HG02610 (cell line): ENCODE measurements around the gene SHC3.

Source experiments
- ATAC-seq: cut with Tn5 transposase; IDR thresholded peaks from one replicate; pipeline ENCODE4 v1.9.1; 2021; ENCODE audit warnings: mild to moderate bottlenecking, moderate library complexity; ENCODE audit not compliant: unreplicated experiment

The SHC3 gene

GRCh38 chr9:89029788-89030187 is 148.8 kb downstream of the SHC3 start:
- no peak for ATAC-seq

- no peak for ATAC-seq
Observed at GRCh38 chr9:89026876-89027275, 151.7 kb downstream of the SHC3 start.

GRCh38 chr9:89025553-89025952 is 153.1 kb downstream of the SHC3 start:
- no peak for ATAC-seq

- no peak for ATAC-seq
Observed at GRCh38 chr9:89024727-89025126, 153.9 kb downstream of the SHC3 start.

GRCh38 chr9:89023740-89024139 is 154.9 kb downstream of the SHC3 start:
- no peak for ATAC-seq

- ATAC-seq, result no peak
Observed at GRCh38 chr9:89022902-89023301, 155.7 kb downstream of the SHC3 start.

- no peak for ATAC-seq
Observed at GRCh38 chr9:89022001-89022759, 156.4 kb downstream of the SHC3 start.

- no peak for ATAC-seq
Observed at GRCh38 chr9:89021154-89021803, 157.3 kb downstream of the SHC3 start.

- ATAC-seq, result no peak
Observed at GRCh38 chr9:89020754-89021153, 157.9 kb downstream of the SHC3 start.

- ATAC-seq, result no peak
Observed at GRCh38 chr9:89015336-89015735, 163.3 kb downstream of the SHC3 start.

- no peak for ATAC-seq
Observed at GRCh38 chr9:89014153-89014552, 164.5 kb downstream of the SHC3 start.

- ATAC-seq, result no peak
Observed at GRCh38 chr9:89013660-89014059, 165.0 kb downstream of the SHC3 start.

GRCh38 chr9:89012294-89013042 is 166.2 kb downstream of the SHC3 start:
- no peak for ATAC-seq

- no peak for ATAC-seq
Observed at GRCh38 chr9:89011683-89012082, 166.9 kb downstream of the SHC3 start.

- ATAC-seq, result no peak
Observed at GRCh38 chr9:89010526-89011111, 168.0 kb downstream of the SHC3 start.

GRCh38 chr9:89010056-89010455 is 168.6 kb downstream of the SHC3 start:
- ATAC-seq, result no peak

GRCh38 chr9:89009546-89009840 is 169.1 kb downstream of the SHC3 start:
- ATAC-seq, result no peak

GRCh38 chr9:89008744-89009545 is 169.7 kb downstream of the SHC3 start:
- no peak for ATAC-seq

GRCh38 chr9:89008055-89008743 is 170.4 kb downstream of the SHC3 start:
- ATAC-seq, result no peak
